Measurements from ENCODE around the gene PNP.
"Not testable (repeated sequence)": the region's sequence is repeated elsewhere in the genome, so short reads cannot be mapped to it uniquely, and the experiment has no call there.

DNA sequence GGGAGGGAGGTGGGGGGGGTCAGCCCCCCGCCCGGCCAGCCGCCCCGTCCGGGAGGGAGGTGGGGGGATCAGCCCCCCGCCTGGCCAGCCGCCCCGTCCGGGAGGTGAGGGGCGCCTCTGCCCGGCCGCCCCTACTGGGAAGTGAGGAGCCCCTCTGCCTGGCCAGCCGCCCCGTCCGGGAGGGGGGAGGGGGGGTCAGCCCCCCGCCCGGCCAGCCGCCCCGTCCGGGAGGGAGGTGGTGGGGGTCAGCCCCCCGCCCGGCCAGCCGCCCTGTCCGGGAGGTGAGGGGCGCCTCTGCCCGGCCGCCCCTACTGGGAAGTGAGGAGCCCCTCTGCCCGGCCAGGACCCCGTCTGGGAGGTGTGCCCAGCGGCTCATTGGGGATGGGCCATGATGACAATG, 37.5 kb downstream of the PNP start:
- TF ChIP-seq, protein P1, sequence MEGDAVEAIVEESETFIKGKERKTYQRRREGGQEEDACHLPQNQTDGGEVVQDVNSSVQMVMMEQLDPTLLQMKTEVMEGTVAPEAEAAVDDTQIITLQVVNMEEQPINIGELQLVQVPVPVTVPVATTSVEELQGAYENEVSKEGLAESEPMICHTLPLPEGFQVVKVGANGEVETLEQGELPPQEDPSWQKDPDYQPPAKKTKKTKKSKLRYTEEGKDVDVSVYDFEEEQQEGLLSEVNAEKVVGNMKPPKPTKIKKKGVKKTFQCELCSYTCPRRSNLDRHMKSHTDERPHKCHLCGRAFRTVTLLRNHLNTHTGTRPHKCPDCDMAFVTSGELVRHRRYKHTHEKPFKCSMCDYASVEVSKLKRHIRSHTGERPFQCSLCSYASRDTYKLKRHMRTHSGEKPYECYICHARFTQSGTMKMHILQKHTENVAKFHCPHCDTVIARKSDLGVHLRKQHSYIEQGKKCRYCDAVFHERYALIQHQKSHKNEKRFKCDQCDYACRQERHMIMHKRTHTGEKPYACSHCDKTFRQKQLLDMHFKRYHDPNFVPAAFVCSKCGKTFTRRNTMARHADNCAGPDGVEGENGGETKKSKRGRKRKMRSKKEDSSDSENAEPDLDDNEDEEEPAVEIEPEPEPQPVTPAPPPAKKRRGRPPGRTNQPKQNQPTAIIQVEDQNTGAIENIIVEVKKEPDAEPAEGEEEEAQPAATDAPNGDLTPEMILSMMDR (tag by site-specific recombination; IDR thresholded peaks at IDR 0.05): not testable (repeated sequence)
- TF ChIP-seq, protein P2, sequence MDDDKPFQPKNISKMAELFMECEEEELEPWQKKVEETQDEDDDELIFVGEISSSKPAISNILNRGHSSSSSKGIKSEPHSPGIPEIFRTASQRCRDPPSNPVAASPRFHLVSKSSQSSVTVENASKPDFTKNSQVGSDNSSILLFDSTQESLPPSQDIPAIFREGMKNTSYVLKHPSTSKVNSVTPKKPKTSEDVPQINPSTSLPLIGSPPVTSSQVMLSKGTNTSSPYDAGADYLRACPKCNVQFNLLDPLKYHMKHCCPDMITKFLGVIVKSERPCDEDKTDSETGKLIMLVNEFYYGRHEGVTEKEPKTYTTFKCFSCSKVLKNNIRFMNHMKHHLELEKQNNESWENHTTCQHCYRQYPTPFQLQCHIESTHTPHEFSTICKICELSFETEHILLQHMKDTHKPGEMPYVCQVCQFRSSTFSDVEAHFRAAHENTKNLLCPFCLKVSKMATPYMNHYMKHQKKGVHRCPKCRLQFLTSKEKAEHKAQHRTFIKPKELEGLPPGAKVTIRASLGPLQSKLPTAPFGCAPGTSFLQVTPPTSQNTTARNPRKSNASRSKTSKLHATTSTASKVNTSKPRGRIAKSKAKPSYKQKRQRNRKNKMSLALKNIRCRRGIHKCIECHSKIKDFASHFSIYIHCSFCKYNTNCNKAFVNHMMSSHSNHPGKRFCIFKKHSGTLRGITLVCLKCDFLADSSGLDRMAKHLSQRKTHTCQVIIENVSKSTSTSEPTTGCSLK (tag by site-specific recombination; IDR thresholded peaks at IDR 0.05): not testable (repeated sequence)
- not testable (repeated sequence) for TF ChIP-seq ZNF707 (tag by site-specific recombination; IDR thresholded peaks at IDR 0.05); ZNF558 (tag by site-specific recombination; IDR thresholded peaks at IDR 0.05); ZNF175 (tag by site-specific recombination; IDR thresholded peaks at IDR 0.05); SETDB1 (IDR thresholded peaks at IDR 0.05; ENCODE audit: insufficient read length, low read length); YY1 (tag by site-specific recombination; IDR thresholded peaks at IDR 0.05); ZNF121 (tag by site-specific recombination; IDR thresholded peaks at IDR 0.05); PRDM1 (tag by site-specific recombination; IDR thresholded peaks at IDR 0.05)
- TF ChIP-seq, protein P3, sequence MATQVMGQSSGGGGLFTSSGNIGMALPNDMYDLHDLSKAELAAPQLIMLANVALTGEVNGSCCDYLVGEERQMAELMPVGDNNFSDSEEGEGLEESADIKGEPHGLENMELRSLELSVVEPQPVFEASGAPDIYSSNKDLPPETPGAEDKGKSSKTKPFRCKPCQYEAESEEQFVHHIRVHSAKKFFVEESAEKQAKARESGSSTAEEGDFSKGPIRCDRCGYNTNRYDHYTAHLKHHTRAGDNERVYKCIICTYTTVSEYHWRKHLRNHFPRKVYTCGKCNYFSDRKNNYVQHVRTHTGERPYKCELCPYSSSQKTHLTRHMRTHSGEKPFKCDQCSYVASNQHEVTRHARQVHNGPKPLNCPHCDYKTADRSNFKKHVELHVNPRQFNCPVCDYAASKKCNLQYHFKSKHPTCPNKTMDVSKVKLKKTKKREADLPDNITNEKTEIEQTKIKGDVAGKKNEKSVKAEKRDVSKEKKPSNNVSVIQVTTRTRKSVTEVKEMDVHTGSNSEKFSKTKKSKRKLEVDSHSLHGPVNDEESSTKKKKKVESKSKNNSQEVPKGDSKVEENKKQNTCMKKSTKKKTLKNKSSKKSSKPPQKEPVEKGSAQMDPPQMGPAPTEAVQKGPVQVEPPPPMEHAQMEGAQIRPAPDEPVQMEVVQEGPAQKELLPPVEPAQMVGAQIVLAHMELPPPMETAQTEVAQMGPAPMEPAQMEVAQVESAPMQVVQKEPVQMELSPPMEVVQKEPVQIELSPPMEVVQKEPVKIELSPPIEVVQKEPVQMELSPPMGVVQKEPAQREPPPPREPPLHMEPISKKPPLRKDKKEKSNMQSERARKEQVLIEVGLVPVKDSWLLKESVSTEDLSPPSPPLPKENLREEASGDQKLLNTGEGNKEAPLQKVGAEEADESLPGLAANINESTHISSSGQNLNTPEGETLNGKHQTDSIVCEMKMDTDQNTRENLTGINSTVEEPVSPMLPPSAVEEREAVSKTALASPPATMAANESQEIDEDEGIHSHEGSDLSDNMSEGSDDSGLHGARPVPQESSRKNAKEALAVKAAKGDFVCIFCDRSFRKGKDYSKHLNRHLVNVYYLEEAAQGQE (tag by site-specific recombination; IDR thresholded peaks at IDR 0.05): not testable (repeated sequence)

Measured in HEK293 (cell line).